ENCODE measurements around the gene RPP40. TPM values are rescaled to one million over a fixed set of nuclear protein-coding genes. Genes with fewer than 3 reads are reported as not detected.

RPP40 gene
- polyA plus RNA-seq, 1 of the 3 experiments (the other 2 are of a cell fraction), result 9.8 TPM

- H3K27ac ChIP-seq (ENCODE audit: low read depth in 2 of 2, low read length in 1 of 2), result no peak overlapping the region
- H3K27me3 ChIP-seq (ENCODE audit: insufficient read depth), result no peaks in the 10 kb centered on the region
- H3K4me2 ChIP-seq, result no peak overlapping the region
- H3K79me2 ChIP-seq (ENCODE audit: insufficient read depth), result no peaks in the 10 kb centered on the region
- no peaks in the 10 kb centered on the region for H3K9me2 ChIP-seq
- no peak overlapping the region for H3K9ac ChIP-seq
- no peak overlapping the region for H3K4me3 ChIP-seq (ENCODE audit: low read depth in 2 of 2, low read length in 1 of 2)
- ChIA-PET CTCF (interaction anchor here (1.6 kb wide), 1 partner anchor 9 kb away, joined by 4 read pairs; no protein-coding TSS in a partner anchor), POLR2A (interaction anchor here (1.3 kb wide), 1 partner anchor 47 kb away, joined by 3 read pairs; no protein-coding TSS in a partner anchor)
- no peaks in the 10 kb centered on the region for H3K4me1 ChIP-seq (ENCODE audit: control insufficient read depth in 1 of 2, insufficient read depth in 2 of 2, low read depth in 1 of 2, low read length in 1 of 2)
- H3K9me3 ChIP-seq, result no peaks in the 10 kb centered on the region
- no peak for TF ChIP-seq EP300 (IDR thresholded peaks at IDR 0.05; ENCODE audit: borderline replicate concordance in 1 of 2, low read depth in 1 of 2, low read length in 1 of 2)
- TF ChIP-seq NRF1 (IDR thresholded peaks at IDR 0.05; ENCODE audit: low read depth, low read length), result no peak
- H2AFZ ChIP-seq (ENCODE audit: low read depth), result no peak overlapping the region
- 89% methylated on average over 5 of the region's 5 CpGs for WGBS (ENCODE audit: low lambda C conversion rate)
- H4K20me1 ChIP-seq (ENCODE audit: insufficient read depth), result no peaks in the 10 kb centered on the region
- peaks cover 0 to 16% of the 10 kb centered on the region in 2 experiments for H3K36me3 ChIP-seq (replicated peaks in 1 of 2; ENCODE audit: control insufficient read depth in 1 of 2, insufficient read depth in 2 of 2, low read length in 1 of 2)
- H3F3A ChIP-seq (replicated peaks; ENCODE audit: insufficient read depth), result no peaks in the 10 kb centered on the region
- no peak for DNase-seq
Observed at GRCh38 chr6:4956625-4957024, 47.2 kb downstream of the RPP40 start.

GRCh38 chr6:4953440-4953839 is 50.4 kb downstream of the RPP40 start:
- Histone ChIP-seq H3K9me2 (no peaks in the 10 kb centered on the region), H3K4me3 (ENCODE audit: low read depth in 2 of 2, low read length in 1 of 2) (no peak overlapping the region), H3K4me2 (no peak overlapping the region), H2AFZ (ENCODE audit: low read depth) (no peak overlapping the region), H3K9me3 (no peaks in the 10 kb centered on the region), H3K36me3 (replicated peaks in 1 of 2; ENCODE audit: control insufficient read depth in 1 of 2, insufficient read depth in 2 of 2, low read length in 1 of 2) (peaks cover 0 to 22% of the 10 kb centered on the region in 2 experiments), H3K27ac (ENCODE audit: low read depth in 2 of 2, low read length in 1 of 2) (no peak overlapping the region), H3K9ac (no peak overlapping the region), H4K20me1 (ENCODE audit: insufficient read depth) (no peaks in the 10 kb centered on the region), H3K79me2 (ENCODE audit: insufficient read depth) (no peaks in the 10 kb centered on the region), H3K27me3 (ENCODE audit: insufficient read depth) (no peaks in the 10 kb centered on the region), H3F3A (replicated peaks; ENCODE audit: insufficient read depth) (no peaks in the 10 kb centered on the region), H3K4me1 (ENCODE audit: control insufficient read depth in 1 of 2, insufficient read depth in 2 of 2, low read depth in 1 of 2, low read length in 1 of 2) (peaks cover 0 to 4% of the 10 kb centered on the region in 2 experiments; a peak in 1 of 4 replicates)
- ChIA-PET POLR2A (no interaction called here), CTCF (no interaction called here)
- WGBS (ENCODE audit: low lambda C conversion rate), result 95% methylated on average over 10 of the region's 12 CpGs
- DNase-seq, result no peak
- TF ChIP-seq FOSL2 (IDR thresholded peaks at IDR 0.05; ENCODE audit: borderline replicate concordance, low read depth), result no peak
- no peak for TF ChIP-seq SIN3A (IDR thresholded peaks at IDR 0.05; ENCODE audit: borderline replicate concordance, low read depth, low read length)
- TF ChIP-seq FOXM1 (IDR thresholded peaks at IDR 0.05; ENCODE audit: low read depth), result no peak
- TF ChIP-seq RAD21 (IDR thresholded peaks at IDR 0.05; ENCODE audit: low read length), result no peak
- no peak for TF ChIP-seq EP300 (IDR thresholded peaks at IDR 0.05; ENCODE audit: borderline replicate concordance in 1 of 2, low read depth in 1 of 2, low read length in 1 of 2)
- no peak for TF ChIP-seq CHD2 (IDR thresholded peaks at IDR 0.05; ENCODE audit: low read length, partially characterized antibody)

- H3K36me3 ChIP-seq (replicated peaks in 1 of 2; ENCODE audit: control insufficient read depth in 1 of 2, insufficient read depth in 2 of 2, low read length in 1 of 2), result peaks cover 0 to 23% of the 10 kb centered on the region in 2 experiments
- H3K9me3 ChIP-seq, result no peaks in the 10 kb centered on the region
- no peak overlapping the region for H3K27ac ChIP-seq (ENCODE audit: low read depth in 2 of 2, low read length in 1 of 2)
- H2AFZ ChIP-seq (ENCODE audit: low read depth), result no peak overlapping the region
- no peaks in the 10 kb centered on the region for H3K79me2 ChIP-seq (ENCODE audit: insufficient read depth)
- no peak overlapping the region for H3K4me3 ChIP-seq (ENCODE audit: low read depth in 2 of 2, low read length in 1 of 2)
- no peaks in the 10 kb centered on the region for H3K9me2 ChIP-seq
- WGBS (ENCODE audit: low lambda C conversion rate), result 87% methylated on average over 14 of the region's 14 CpGs
- H3F3A ChIP-seq (replicated peaks; ENCODE audit: insufficient read depth), result no peaks in the 10 kb centered on the region
- no peaks in the 10 kb centered on the region for H3K27me3 ChIP-seq (ENCODE audit: insufficient read depth)
- CTCF ChIA-PET, result no interaction called here
- H3K4me1 ChIP-seq (ENCODE audit: control insufficient read depth in 1 of 2, insufficient read depth in 2 of 2, low read depth in 1 of 2, low read length in 1 of 2), result peaks cover 0 to 4% of the 10 kb centered on the region in 2 experiments; a peak in 1 of 4 replicates
- no peak overlapping the region for H3K9ac ChIP-seq
- H3K4me2 ChIP-seq, result no peak overlapping the region
- no peaks in the 10 kb centered on the region for H4K20me1 ChIP-seq (ENCODE audit: insufficient read depth)
- POLR2A ChIA-PET, result no interaction called here
- peak; percentile 53 for DNase-seq
- no peak for TF ChIP-seq GABPA (IDR thresholded peaks at IDR 0.05; ENCODE audit: low read depth)
- no peak for TF ChIP-seq TAF1 (IDR thresholded peaks at IDR 0.05; ENCODE audit: borderline replicate concordance, low read depth, low read length)
- TF ChIP-seq RFX5 (IDR thresholded peaks at IDR 0.05; ENCODE audit: low read length), result 0 out of 2 replicates have a peak, but pooled peaks have one; percentile 15
- TF ChIP-seq GATA2 (CRISPR knock-in tag; IDR thresholded peaks at IDR 0.05), result peak; percentile 40; the same call in 1 of the 2 replicates
Observed at GRCh38 chr6:4950836-4951533, 52.9 kb downstream of the RPP40 start.

Measured in SK-N-SH (cell line).